Activated CD8-positive, alpha-beta memory T cell treated with anti-CD3 and anti-CD28 coated beads, Interleukin-2, amount 50 U/mL, for 24 hours (primary cell): ENCODE measurements around the gene KSR2.
"Not testable (repeated sequence)": the region's sequence is repeated elsewhere in the genome, so short reads cannot be mapped to it uniquely, and the experiment has no call there.

Experiments
- DNase-seq: peaks from one replicate; pipeline ENCODE4 v3.0.0-alpha.2; 2020; ENCODE audit errors: extremely low read depth

KSR2 gene

DNA sequence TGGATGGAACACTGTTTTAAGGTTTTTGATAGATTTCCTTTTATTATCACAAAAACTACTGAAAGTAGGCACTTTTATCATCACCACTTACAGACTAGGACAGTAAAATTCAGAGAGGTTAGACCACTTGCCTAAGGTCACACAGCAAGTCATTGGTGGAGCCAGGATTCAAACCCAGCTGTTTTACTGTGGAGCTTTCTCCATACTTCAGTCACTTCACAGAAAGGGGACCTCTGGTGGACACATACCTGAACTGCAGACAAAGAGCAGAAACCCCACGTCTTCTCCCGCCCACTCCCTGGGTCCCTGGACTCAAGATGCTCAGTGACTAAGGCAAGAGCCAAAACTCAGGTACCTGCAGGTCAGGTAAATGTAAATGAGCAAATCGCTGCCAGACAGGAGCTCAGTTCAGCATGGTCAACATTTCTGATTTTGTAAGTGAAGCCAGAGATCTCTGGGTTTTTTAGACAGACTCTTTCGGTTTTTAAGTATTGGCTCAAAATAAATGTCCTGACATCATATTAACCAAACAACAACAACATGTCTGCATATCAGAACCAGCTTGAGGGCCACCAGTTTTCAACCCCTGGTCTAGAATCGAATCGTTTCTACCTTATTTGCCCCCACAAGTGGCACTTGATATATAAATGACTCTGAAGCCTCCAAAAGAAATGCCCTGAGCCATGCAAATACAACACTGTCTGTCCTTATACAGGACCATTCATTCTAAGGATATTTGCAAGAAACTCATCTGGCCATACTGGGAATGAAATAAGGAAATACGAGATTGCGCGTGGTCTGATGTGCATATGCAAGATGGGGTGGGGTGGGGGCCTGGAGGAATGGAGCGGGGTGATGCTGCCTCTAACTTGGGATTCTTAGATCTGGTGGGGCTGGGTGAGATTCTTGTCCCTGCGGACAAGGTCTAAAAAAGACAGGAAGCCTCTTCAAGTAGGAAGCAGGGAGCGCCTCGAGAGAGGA is 110.9 kb downstream of the KSR2 start:
- peak; percentile 19 for DNase-seq

DNA sequence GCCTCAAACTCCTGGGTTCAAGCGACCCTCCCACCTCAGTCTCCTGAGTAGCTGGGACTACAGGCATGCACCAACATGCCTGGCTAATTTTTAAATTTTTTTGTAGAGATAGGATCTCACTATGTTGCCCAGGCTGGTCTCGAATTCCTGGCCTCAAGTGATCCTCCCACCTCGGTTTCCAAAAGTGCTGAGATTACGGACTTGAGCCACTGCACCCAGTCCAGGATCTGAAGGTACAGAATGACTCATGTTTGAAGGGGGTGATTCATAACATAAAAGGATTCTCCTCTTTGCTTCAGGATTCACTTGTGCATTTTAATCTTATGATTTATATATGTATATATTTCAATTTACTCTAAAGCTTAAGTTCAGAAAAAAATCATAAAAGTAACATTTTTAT is 111.7 kb downstream of the KSR2 start:
- DNase-seq: not testable (repeated sequence)

DNA sequence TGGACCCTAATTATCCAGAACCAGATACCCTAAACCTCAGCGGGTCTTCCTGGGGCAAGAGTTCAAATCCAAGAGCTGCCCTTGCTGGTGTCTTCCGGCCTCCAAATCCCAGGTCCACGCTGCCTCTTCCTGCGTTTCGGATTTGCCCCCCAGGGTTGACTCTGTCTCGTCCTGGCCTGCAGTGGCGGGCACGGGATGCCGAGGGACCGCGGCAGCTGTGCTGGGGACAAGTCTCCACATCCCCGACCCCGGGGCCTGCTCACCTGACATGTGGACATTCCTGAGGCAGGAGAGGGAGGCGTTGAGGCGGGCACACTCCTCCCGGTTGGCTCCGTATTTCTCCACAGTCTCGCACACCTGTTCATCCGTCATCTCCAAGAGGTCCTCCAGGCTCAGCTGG is 113.6 kb downstream of the KSR2 start:
- DNase-seq: no peak

DNA sequence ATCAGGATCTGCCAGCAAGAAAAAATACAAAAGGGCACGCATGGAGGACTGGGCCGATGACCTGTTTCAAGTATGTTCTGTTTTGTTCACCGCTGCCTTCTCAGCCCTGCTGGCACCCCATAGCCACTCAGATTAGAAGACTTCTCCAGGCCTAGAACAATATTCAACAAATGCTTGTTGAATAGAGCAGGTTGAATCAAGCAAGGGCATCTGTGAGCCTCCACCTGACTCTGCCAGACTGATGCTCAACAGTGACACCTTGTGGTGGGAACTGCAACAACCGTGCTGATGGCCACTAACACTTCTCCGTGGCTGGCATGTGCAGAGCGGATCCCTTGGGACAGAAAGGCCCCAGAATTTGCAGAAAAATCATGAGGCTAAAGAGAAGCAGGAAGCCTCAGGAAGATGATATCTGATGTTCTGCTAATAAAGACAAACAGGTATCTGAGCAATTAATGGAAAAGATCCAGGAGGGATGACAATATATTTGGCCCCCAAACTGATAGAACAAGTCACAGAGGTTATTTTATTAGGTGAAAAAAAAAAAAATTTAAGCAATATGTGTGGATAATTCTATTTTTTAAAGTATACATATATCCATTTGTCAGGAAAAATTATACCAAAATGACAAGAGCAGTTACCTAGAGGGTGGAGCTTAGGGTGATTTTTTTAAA is 114.3 kb downstream of the KSR2 start:
- DNase-seq: no peak

DNA sequence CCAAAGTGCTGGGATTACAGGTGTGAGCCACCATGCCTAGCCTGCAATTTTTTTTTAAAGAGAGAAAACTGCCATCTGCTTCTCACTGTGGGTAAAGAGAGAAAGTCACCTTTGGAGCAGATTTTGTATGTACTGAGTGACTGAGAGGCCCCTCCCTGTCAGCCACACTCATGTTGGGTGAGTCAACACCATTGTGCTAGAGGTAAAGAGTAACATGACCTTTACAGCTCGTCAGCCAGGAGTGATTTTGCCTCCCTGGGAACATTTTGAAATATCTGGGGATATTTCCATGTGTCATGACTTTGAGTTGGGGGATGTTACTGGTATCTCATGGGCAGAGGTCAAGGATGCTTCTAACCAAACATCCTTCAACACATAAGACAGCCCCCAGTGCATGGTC is 115.2 kb downstream of the KSR2 start:
- DNase-seq: no peak

DNA sequence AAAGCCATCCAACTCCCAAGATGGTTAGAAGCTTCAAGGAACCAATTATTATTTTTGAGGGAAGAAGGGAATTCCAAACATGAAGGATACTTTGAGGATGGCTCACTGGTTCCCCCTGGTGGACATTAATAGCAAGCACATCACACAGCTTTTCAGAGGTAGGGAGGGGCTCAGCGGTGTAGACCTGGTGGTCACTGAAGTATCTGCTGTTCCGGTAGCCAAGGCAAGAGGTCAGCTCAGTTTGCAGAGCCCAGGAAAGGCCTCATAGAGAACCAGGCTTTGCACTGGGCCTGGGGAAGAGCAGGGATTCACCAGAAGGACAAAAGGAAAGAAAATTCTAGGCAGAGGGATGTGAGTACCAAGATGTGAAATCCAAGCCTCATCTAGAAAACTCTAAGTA is 118.7 kb downstream of the KSR2 start:
- no peak for DNase-seq

DNA sequence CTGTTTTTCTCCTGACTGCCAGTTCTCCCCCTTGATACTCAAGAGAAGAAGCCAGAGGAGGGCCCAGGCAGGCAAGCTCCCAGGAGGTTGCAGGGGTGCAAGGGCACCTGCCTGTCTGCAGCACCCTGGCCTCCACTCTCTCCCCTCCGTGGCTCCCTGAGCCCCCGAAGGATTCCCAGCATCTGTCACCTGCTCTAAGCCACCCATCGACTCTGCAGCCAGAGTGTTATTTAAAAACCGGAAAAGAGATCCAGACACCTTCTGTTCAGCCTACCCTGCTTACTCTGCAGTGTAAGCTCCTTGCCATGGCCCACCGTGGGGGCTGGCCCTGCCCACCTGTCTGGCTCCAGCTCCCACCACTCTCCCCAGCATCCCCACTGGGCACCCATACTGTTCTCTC is 121.4 kb downstream of the KSR2 start:
- no peak for DNase-seq

DNA sequence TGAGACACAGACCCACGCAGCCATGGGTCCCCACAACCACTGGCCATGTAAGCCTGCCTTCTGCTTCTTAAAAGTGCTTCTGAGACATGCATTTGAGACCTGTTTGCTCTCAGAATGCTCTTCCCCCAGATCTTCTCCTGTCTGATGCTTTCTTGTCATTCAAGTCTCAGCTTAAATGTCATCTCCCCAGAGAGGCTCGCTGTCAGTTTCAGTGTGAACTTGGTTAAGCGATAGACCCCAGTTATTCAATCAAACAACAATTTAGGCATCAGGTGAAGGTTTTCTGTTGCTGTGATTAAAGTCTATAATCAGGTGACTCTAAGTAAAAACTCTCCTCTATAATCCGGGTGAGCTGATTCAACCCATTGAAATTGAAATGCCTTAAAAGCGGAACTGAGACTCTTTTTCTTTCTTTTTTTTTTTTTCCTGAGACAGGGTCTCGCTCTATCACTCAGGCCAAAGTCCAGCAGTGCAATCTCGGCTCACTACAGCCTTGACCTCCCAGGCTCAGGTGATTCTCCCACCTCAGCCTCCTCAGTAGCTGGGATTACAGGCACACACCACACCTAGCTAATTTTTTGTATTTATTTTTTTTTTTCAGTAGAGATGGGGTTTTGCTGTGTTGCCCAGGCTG is 123.4 kb downstream of the KSR2 start:
- DNase-seq: no peak

DNA sequence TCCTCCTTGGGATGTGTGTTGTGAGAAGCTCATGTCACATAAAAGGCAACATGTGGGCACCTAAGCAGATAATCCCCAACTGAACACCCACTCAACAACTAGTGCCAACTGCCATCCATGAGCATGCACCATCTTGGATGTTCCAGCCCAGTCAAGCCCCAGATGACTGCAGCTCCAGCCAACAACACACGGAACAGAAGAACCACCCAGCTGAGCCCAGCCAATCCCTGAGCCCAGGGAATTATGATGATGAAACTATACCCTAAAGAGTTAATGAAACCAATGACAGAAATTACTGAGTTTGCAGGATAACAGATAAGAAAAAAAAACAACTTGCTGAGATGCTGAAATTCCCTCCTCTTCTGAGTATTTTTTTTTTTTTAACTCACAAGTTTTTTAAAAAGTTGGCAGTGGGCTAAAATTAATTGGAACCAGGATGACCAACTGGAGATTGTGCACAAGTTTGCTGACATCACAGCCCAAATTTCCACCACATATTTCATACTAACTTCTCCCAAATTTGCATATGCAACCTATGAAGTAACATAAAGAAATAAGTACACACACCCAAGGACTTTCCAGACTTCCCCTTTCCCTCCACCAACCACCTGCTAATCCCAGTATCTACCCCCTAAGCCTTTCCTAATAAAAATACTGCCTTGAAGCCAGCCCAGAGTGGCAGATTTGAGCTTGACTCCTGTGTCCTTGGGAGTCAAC is 124.5 kb downstream of the KSR2 start:
- DNase-seq: no peak

DNA sequence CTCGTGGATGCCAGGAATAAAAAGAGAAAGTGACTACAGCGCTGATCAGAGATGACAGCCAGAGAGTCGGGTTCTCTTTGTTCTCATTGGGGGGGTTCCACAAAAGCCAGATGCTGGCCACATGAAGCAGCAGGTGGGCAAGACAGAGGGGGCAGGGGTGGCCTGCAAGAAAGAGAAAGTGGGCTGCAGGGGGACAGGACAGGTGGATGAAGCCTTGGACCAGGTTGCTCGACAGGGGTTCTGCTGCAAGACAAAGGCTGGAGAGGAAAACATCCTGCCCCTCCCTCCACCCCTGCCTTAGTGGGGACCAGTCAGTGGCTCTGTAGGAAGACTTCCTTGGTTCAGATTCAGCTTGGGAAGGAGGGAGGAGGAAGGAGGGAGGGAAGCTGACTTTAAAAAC is 126.2 kb downstream of the KSR2 start:
- DNase-seq: no peak

DNA sequence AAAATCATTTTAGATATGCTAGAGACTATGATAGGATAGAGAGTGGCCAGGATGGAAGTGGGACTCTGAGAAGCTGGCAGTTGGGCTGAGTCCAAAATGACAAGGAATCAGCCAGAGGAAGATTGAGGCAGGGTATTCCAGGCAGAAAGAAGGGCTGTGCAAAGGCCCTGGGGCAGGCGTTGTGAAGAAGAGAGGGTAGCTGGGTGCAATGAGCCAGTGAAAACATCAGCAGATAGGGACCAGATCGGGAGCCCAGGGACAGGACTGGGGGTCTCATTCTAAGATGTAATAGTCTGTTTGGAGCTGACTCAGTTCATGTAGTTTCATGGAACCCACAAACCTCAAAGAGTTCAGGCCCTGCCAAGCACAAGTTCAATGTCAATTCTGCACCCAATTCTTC is 126.6 kb downstream of the KSR2 start:
- no peak for DNase-seq

DNA sequence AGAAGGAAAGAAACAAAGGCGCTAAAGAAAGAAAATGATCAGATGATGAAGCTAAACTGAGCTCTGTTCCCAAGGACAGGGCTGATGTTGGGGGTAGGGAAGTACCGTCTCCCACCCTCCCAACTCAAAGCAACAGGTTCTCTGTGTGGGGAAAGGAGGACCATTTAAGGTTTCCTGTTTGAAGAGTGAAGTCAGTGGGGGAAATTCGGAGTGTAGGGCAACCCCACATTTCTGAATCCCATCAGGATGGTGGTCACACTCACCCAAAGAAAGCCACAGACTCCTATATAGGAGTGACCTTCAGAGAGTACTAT is 131.1 kb downstream of the KSR2 start:
- no peak for DNase-seq

DNA sequence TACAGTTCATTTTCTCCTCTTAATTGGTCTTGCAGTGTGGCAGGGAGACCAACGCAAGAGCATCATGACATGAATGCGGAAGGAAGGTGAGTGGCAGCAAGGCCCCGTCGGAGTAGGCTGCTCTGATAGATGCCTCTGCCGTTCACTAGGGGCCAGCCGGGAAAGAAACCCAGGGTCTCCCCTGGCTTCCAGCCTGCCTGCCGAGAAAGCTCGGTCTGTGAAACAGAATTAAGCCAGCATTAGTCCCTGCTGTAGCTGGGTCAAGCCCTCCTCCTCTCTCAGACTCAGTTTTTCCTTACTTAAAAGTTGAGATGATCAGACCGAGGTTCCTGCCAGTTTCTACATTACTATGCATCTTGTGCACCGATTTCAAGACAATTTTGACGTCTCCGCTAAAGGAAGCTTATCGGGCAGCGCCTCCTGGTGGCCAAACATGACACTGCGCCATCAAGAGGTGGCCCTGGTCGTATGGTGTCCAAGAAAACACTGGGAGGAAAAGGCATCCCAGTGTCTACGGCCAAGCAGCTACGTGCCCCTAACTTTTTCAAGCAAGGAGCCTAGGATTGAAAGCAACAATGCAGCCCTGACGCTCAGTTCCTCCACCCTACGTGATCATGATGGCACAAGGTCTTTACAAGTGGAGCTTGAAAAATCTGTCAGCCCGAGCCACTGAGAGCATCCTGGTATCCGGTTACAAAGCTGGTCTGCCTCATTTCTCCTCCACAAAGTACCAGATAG is 131.6 kb downstream of the KSR2 start:
- peak; percentile 56 for DNase-seq

DNA sequence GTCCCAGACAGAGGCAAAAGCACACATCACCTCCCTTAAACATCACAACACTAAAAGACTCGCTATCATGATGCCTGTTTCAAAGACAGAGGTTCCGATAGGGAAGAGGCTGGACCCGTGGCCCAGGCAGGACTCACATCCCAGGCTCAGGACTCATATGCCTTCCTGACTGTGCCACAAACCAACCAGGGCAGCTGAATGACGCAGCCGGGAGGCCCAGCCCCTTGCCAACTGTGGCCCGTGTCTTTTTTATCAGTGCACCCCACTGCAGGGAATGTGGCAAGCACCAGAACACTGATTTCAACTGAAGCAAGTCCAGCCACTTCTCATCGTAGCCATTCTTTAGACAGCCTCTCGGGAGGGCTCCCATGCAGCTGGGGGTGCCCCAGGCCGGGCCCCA is 132.3 kb downstream of the KSR2 start:
- DNase-seq: no peak

DNA sequence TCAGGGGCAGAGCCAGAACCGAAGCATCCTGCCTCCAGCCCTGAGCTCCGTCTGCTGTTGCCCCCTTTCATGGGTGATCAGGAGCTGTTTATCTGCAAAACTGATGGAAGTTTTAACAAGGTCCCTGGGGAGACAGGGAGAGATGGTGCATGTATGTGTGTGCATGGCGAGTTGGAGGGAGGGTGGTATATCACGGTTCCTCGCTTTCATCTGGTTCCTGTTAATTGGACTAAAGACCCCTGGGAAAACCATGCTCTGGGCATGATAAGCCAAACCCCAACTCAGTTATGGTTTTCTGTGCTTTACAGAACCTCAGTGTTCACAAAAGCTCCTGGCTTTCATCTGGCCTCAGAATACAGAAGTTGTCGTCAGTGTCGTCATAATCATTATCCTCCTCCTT is 133.6 kb downstream of the KSR2 start:
- no peak for DNase-seq

DNA sequence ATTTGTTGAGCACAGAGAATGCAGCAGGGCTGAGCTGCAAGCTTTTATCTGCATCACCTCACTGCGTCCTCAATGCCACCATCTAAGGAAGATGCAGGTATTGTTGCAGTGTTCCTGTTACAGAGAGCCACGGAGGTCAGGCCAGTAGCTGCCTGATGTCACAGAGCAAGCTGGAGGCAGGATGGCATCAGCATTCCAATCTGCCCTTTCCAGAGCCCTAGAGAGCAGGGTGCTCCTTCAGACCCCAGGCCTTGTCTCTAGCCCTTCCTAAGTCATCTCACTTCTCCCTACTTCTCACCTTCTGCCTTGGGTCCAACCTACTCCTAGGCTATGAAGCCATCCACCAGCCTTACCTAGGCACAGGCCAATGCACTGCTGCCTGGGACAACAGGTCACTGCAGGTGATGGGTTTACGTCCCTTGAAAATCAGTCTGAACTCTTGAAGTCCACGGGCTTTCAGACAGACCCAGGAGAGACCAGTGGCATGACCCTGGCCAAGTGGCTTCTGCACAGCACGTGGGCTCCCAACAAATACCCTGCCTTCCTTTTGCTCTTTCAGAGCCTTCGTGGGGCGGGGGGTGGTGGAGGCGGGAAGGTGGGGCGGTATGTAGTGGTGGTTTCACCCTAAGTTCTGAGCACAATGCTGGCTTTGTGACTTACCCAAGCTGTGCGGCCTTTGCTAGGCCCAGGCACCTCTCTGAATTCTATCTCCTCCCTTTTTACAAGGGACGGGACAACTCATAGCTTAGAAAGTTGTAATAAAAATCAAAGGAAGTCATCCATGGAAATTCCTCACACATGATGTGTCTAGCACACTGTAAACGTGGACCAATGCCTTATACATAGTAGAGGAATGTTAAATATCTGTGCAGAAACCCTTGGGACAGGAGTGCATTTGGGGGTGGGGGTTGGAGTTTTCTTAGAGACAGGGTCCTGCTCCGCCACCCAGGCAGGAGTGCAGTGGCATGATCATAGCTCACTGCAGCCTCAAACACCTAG is 136.0 kb downstream of the KSR2 start:
- DNase-seq: no peak

DNA sequence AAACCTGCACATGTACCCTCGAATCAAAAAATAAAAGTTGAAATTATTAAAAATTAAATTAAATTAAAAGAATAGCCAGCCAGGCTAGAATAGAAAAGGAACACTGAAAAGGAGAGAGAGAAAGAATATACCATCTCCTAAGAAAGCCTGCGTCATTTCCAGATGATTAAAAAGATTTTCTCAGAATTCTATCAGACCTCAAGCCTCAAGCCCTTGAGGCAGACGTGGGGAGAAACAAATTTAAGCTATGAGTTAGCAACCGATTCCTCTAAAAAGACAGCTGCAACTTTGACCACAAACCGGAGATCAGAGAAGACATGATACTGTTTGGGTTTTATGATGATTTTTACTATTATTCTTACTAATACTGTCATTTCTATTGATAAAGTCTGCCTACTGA is 138.3 kb downstream of the KSR2 start:
- no peak for DNase-seq

DNA sequence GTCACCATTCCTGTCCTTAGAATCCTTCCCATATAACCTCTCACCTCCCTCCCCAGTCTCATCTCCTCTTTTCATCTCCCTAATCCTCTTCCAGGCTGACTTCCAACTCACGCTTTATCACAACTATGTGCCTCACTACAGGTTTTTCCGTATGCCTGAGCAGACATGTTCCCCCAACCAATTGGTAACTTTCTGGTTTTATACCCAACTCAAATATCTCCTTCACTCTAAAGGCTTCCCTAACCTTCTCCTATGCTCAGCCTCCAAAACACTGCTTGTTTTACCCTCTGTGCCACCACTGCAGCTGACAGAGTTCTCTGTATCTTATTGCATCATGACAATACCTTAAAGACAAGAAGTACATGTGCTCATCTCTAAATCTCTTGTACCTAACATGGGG is 139.7 kb downstream of the KSR2 start:
- no peak for DNase-seq

DNA sequence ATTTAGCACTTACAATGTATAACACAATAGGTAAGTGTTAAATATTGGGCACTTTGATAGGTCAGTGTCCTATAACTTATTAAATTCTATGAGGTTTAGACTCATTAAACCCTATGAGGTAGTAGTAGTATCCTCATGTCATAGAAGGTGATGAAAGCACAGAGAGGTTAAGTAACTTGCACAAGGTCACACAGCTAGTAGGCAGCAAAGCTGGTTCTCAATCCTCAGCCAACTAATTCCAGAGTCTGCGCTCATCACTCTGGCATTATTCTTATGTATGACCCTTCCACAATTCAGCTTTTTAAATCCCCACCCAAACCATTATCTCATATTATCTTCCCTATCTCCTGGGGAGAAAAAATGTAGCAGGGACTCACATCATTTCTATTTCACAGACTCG is 141.1 kb downstream of the KSR2 start:
- DNase-seq: no peak

DNA sequence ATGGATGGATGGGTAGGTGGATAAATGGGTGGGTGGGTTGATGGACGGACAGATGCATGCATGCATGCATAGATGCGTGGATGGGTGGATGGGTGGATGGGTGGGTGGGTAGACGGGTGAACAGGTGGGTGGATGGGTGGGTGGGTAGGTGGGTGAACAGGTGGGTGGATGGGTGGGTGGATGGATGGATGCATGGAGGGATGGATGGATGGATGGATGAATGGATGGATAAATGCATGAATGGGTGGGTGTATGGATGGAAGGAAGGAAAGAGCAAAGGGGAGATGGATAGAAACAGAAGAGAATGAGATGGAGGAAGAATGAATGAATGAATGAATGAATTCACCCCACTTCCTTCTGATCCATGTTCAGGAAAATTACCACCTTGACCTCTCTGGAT is 143.0 kb downstream of the KSR2 start:
- DNase-seq: no peak
